GM18520 (cell line): Measurements from ENCODE around the gene MND1.
"Not testable (repeated sequence)": the region's sequence is repeated elsewhere in the genome, so short reads cannot be mapped to it uniquely, and the experiment has no call there.

Source experiments
- ATAC-seq: cut with Tn5 transposase; IDR thresholded peaks from one replicate; pipeline ENCODE4 v1.9.1; 2021; ENCODE audit not compliant: unreplicated experiment

Gene MND1

GRCh38 chr4:153401501-153401900 lies 57.0 kb downstream of the MND1 start:
- ATAC-seq = no peak

GRCh38 chr4:153402366-153402765 lies 57.9 kb downstream of the MND1 start:
- no peak for ATAC-seq

- no peak for ATAC-seq
Measured at GRCh38 chr4:153403726-153404125, 59.2 kb downstream of the MND1 start.

- ATAC-seq = no peak
Measured at GRCh38 chr4:153407906-153408305, 63.4 kb downstream of the MND1 start.

GRCh38 chr4:153408932-153409331 lies 64.4 kb downstream of the MND1 start:
- no peak for ATAC-seq

- ATAC-seq = no peak
Measured at GRCh38 chr4:153409412-153409811, 64.9 kb downstream of the MND1 start.

GRCh38 chr4:153409924-153410501 lies 65.5 kb downstream of the MND1 start:
- ATAC-seq = no peak

- no peak for ATAC-seq
Measured at GRCh38 chr4:153413842-153414241, 69.4 kb downstream of the MND1 start.

- not testable (repeated sequence) for ATAC-seq
Measured at GRCh38 chr4:153416456-153416855, 72.0 kb downstream of the MND1 start.

GRCh38 chr4:153418121-153418520 lies 73.6 kb downstream of the MND1 start:
- ATAC-seq = no peak

GRCh38 chr4:153418558-153418957 lies 74.1 kb downstream of the MND1 start:
- ATAC-seq = no peak

GRCh38 chr4:153419029-153419428 lies 74.5 kb downstream of the MND1 start:
- no peak for ATAC-seq

- no peak for ATAC-seq
Measured at GRCh38 chr4:153419673-153420278, 75.3 kb downstream of the MND1 start.

- ATAC-seq = no peak
Measured at GRCh38 chr4:153420361-153420760, 75.9 kb downstream of the MND1 start.

- peak; percentile 52 for ATAC-seq
Measured at GRCh38 chr4:153421941-153422340, 77.5 kb downstream of the MND1 start.

- no peak for ATAC-seq
Measured at GRCh38 chr4:153426207-153426885, 81.9 kb downstream of the MND1 start.

- no peak for ATAC-seq
Measured at GRCh38 chr4:153427363-153428071, 83.0 kb downstream of the MND1 start.

- ATAC-seq = no peak
Measured at GRCh38 chr4:153428941-153429475, 84.5 kb downstream of the MND1 start.

GRCh38 chr4:153432965-153433753 lies 88.7 kb downstream of the MND1 start:
- ATAC-seq = peak; percentile 95

GRCh38 chr4:153433754-153434105 lies 89.2 kb downstream of the MND1 start:
- ATAC-seq = no peak

- no peak for ATAC-seq
Measured at GRCh38 chr4:153434190-153434589, 89.7 kb downstream of the MND1 start.
